Panc1 (cell line): ENCODE measurements around the gene ATXN7. TPM values are rescaled to one million over a fixed set of nuclear protein-coding genes. Genes with fewer than 3 reads are reported as not detected.

Experiments used
- ATAC-seq: fragments of 200-7000 bp; cut with Tn5 transposase; 2 replicates; pipeline ENCODE4 v1.9.1; 2020; ENCODE audit warnings: mild to moderate bottlenecking, moderate library complexity
- BruUV-seq: library from RNA; stranded (reverse); fragments of 400-500 nt; replicated peaks from 2 replicates; lab custom pipeline; 2021; lab: Mats Ljungman, UMichigan
- CTCF ChIA-PET: fragments of 300-600 bp; sonication (Branson Sonifier 250); formaldehyde crosslinking; loops from one replicate; lab custom pipeline; 2022; ENCODE audit warnings: antibody characterized with exemption; lab: Charles Lee
- POLR2A ChIA-PET: fragments of 300-600 bp; sonication (Branson Sonifier 250); formaldehyde crosslinking; loops from one replicate; lab custom pipeline; 2022; ENCODE audit warnings: antibody characterized with exemption; lab: Charles Lee
- DNase-seq: peaks from one replicate; pipeline ENCODE4 v3.0.0-alpha.2; 2010; ENCODE audit warnings: low read depth, low spot score
- H3K27ac ChIP-seq: 2 replicates; pipeline ENCODE4 v1.5.1; 2011; ENCODE audit warnings: mild to moderate bottlenecking, low read length, inconsistent platforms
- H3K27me3 ChIP-seq: fragments of 200-500 bp; sonication (Bioruptor generic); 2 replicates; pipeline ENCODE4 v1.6.0; 2014; ENCODE audit warnings: low read length, inconsistent platforms; ENCODE audit not compliant: control insufficient read depth, insufficient read depth
- H3K36me3 ChIP-seq: fragments of 200-500 bp; sonication (Bioruptor generic); 2 replicates; pipeline ENCODE4 v1.5.1; 2014; ENCODE audit warnings: inconsistent platforms, mild to moderate bottlenecking, low read length, moderate library complexity; ENCODE audit not compliant: control insufficient read depth, insufficient read depth
- H3K4me1 ChIP-seq: 2 replicates; pipeline ENCODE4 v1.5.1; 2011; ENCODE audit warnings: inconsistent platforms, mild to moderate bottlenecking, low read length, moderate library complexity; ENCODE audit not compliant: control insufficient read depth, insufficient read depth
- H3K4me3 ChIP-seq, 2 experiments: 2 replicates each; pipeline ENCODE4 v1.5.1; 2011 to 2012; ENCODE audit warnings: low read depth in 2 of 2, low read length in 2 of 2, mild to moderate bottlenecking in 2 of 2, inconsistent platforms in 1 of 2, moderate library complexity in 1 of 2
- H3K9me3 ChIP-seq: fragments of 200-500 bp; sonication (Bioruptor generic); 2 replicates; pipeline ENCODE4 v1.5.1; 2014; ENCODE audit warnings: low read depth, mild to moderate bottlenecking, inconsistent platforms, low read length, moderate library complexity; ENCODE audit not compliant: control insufficient read depth, insufficient read depth
- POLR2AphosphoS5 ChIP-seq: IDR thresholded peaks from 2 replicates; pipeline ENCODE4 v1.6.1; 2012; ENCODE audit warnings: mild to moderate bottlenecking, low read depth, low read length, moderate library complexity
- SIN3A ChIP-seq: IDR thresholded peaks from 2 replicates; pipeline ENCODE4 v1.6.1; 2012; ENCODE audit warnings: low read depth, mild to moderate bottlenecking, low read length, moderate library complexity, borderline replicate concordance; ENCODE audit not compliant: insufficient read depth
- TCF7L2 ChIP-seq: IDR thresholded peaks from 2 replicates; pipeline ENCODE4 v1.6.1; 2011; ENCODE audit warnings: mild to moderate bottlenecking, low read depth, low read length, inconsistent platforms
- in situ Hi-C: cut with HindIII; loops from 2 replicates; pipeline ENCODE4 v1.10.0; 2016; ENCODE audit warnings: low sequenced_read_pairs, low pct_unique_long_range_greater_than_20kb
- intact Hi-C: fragments of 100-400 bp; cut with micrococcal nuclease; formaldehyde crosslinking; loops from one replicate; pipeline ENCODE4 v1.10.0; 2022; ENCODE audit not compliant: unreplicated experiment
- total RNA-seq: library from RNA; stranded (reverse); gene quantifications from one replicate; pipeline ENCODE4 v1.2.1, GENCODE V29; 2021; ENCODE audit not compliant: unreplicated experiment
- TF ChIP-seq, protein P1 (sequence below), 2 experiments: IDR thresholded peaks; 2 replicates each; pipeline ENCODE4 v1.6.1; 2011 to 2012; ENCODE audit warnings: low read depth in 2 of 2, control low read depth in 1 of 2, low read length in 1 of 2, mild to moderate bottlenecking in 1 of 2, moderate library complexity in 1 of 2; ENCODE audit not compliant: insufficient read depth in 1 of 2
- TF ChIP-seq, protein P2 (sequence below): fragments of 450-650 bp; IDR thresholded peaks from 2 replicates; pipeline ENCODE4 v1.5.1; 2017; ENCODE audit warnings: mild to moderate bottlenecking

Gene ATXN7
- total RNA-seq, 1 experiment from 2014 or later = 17.3 TPM

DNA sequence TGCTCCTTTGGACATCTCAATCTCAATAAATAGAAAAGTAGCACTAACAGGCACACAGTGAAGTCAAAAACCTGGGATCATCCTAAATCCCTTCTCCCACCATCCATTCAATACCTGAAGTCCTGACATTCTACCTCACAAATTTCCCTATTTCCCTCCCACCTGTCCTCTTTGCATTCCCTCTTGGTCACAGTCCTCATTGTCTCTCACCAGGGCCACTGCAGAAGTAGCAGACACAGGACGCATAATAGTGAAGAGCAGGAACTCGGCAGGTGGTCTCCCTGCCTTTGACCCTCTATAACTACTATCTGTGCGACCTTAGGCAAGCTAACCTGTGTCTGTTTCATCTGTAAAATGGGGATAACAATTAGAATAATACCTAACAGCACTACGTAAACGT lies 2.4 kb upstream of the ATXN7 start:
- no TSS peak for BruUV-seq
- ChIA-PET POLR2A (no interaction called here), CTCF (no interaction called here)
- ATAC-seq (no peak), DNase-seq (no peak)
- no peaks in the 10 kb centered on the region; the same call in 1 of the 2 replicates for H3K36me3 ChIP-seq
- H3K4me3 ChIP-seq = no peak overlapping the region
- intact Hi-C loops = no loop called here
- TF ChIP-seq, protein P1, sequence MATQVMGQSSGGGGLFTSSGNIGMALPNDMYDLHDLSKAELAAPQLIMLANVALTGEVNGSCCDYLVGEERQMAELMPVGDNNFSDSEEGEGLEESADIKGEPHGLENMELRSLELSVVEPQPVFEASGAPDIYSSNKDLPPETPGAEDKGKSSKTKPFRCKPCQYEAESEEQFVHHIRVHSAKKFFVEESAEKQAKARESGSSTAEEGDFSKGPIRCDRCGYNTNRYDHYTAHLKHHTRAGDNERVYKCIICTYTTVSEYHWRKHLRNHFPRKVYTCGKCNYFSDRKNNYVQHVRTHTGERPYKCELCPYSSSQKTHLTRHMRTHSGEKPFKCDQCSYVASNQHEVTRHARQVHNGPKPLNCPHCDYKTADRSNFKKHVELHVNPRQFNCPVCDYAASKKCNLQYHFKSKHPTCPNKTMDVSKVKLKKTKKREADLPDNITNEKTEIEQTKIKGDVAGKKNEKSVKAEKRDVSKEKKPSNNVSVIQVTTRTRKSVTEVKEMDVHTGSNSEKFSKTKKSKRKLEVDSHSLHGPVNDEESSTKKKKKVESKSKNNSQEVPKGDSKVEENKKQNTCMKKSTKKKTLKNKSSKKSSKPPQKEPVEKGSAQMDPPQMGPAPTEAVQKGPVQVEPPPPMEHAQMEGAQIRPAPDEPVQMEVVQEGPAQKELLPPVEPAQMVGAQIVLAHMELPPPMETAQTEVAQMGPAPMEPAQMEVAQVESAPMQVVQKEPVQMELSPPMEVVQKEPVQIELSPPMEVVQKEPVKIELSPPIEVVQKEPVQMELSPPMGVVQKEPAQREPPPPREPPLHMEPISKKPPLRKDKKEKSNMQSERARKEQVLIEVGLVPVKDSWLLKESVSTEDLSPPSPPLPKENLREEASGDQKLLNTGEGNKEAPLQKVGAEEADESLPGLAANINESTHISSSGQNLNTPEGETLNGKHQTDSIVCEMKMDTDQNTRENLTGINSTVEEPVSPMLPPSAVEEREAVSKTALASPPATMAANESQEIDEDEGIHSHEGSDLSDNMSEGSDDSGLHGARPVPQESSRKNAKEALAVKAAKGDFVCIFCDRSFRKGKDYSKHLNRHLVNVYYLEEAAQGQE (IDR thresholded peaks at IDR 0.05; ENCODE audit: insufficient read depth in 1 of 2, low read depth in 2 of 2, low read length in 1 of 2) = no peak
- TF ChIP-seq SIN3A = no peak
- no peaks in the 10 kb centered on the region for H3K27me3 ChIP-seq
- in situ Hi-C loops = no loop called here
- H3K9me3 ChIP-seq = no peaks in the 10 kb centered on the region
- no peak overlapping the region for H3K27ac ChIP-seq
- peaks cover 3% of the 10 kb centered on the region; the same call in 1 of the 2 replicates for H3K4me1 ChIP-seq

DNA sequence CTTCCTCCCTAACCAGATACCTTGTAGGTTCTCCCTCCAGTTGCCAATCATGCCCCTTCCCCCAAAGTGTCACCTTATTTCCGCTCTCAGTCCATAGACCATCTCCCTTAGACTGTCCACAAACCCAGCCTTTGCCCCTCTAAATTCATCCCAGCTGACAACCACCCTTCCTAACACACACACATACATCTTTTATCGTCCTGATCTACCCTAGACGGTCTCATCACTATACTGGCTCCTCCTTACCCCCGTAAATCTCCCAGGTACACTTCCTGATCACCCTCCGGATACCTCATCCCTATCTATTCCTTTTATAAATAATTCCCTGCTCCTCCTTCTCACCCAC lies 890 bp upstream of the ATXN7 start:
- TF ChIP-seq, protein P1 (IDR thresholded peaks at IDR 0.05; ENCODE audit: insufficient read depth in 1 of 2, low read depth in 2 of 2, low read length in 1 of 2) = no peak
- no peak for TF ChIP-seq POLR2AphosphoS5
- TF ChIP-seq SIN3A = no peak
- TF ChIP-seq TCF7L2 = no peak
- TF ChIP-seq, protein P2, sequence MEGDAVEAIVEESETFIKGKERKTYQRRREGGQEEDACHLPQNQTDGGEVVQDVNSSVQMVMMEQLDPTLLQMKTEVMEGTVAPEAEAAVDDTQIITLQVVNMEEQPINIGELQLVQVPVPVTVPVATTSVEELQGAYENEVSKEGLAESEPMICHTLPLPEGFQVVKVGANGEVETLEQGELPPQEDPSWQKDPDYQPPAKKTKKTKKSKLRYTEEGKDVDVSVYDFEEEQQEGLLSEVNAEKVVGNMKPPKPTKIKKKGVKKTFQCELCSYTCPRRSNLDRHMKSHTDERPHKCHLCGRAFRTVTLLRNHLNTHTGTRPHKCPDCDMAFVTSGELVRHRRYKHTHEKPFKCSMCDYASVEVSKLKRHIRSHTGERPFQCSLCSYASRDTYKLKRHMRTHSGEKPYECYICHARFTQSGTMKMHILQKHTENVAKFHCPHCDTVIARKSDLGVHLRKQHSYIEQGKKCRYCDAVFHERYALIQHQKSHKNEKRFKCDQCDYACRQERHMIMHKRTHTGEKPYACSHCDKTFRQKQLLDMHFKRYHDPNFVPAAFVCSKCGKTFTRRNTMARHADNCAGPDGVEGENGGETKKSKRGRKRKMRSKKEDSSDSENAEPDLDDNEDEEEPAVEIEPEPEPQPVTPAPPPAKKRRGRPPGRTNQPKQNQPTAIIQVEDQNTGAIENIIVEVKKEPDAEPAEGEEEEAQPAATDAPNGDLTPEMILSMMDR = no peak
- Histone ChIP-seq H3K4me3 (peak overlapping the region; percentile 61 to 64), H3K4me1 (peaks cover 3% of the 10 kb centered on the region; the same call in 1 of the 2 replicates), H3K27me3 (no peaks in the 10 kb centered on the region), H3K36me3 (no peaks in the 10 kb centered on the region; the same call in 1 of the 2 replicates), H3K27ac (peak overlapping the region; percentile 89), H3K9me3 (no peaks in the 10 kb centered on the region)
- no peak for ATAC-seq
- intact Hi-C loops = no loop called here
- in situ Hi-C loops = no loop called here
- no peak for DNase-seq
- ChIA-PET POLR2A (no interaction called here), CTCF (no interaction called here)
- BruUV-seq = no TSS peak
